Measurements from ENCODE around the gene PRKAB1. TPM values are rescaled to one million over a fixed set of nuclear protein-coding genes. Genes with fewer than 3 reads are reported as not detected.

The PRKAB1 gene
- total RNA-seq, 1 donor from 2014 or later = 30.5 TPM

- Mint-ChIP-seq H3K4me3 (no peak overlapping the region), H3K9me3 (peaks cover 9% of the 10 kb centered on the region), H3K36me3 (peaks cover 36% of the 10 kb centered on the region), H3K27me3 (ENCODE audit: low read depth) (no peaks in the 10 kb centered on the region), H3K4me1 (no peaks in the 10 kb centered on the region), H3K27ac (no peak overlapping the region)
- no peak for DNase-seq (ENCODE audit: low spot score in 2 of 2, unreplicated experiment in 2 of 2)
- no peak for TF ChIP-seq CTCF (IDR thresholded peaks at IDR 0.05; ENCODE audit: unreplicated experiment)
Measured at GRCh38 chr12:119714614-119715267, 46.8 kb downstream of the PRKAB1 start.

- TF ChIP-seq CTCF (IDR thresholded peaks at IDR 0.05; ENCODE audit: unreplicated experiment) = no peak
- H3K36me3 Mint-ChIP-seq = peaks cover 36% of the 10 kb centered on the region
- peaks cover 9% of the 10 kb centered on the region for H3K9me3 Mint-ChIP-seq
- no peak for DNase-seq (ENCODE audit: low spot score in 2 of 2, unreplicated experiment in 2 of 2)
- no peaks in the 10 kb centered on the region for H3K4me1 Mint-ChIP-seq
- no peaks in the 10 kb centered on the region for H3K27me3 Mint-ChIP-seq (ENCODE audit: low read depth)
- no peak overlapping the region for H3K27ac Mint-ChIP-seq
- H3K4me3 Mint-ChIP-seq = no peak overlapping the region
Measured at GRCh38 chr12:119715268-119715620, 47.3 kb downstream of the PRKAB1 start.

- H3K4me3 Mint-ChIP-seq = no peak overlapping the region
- peaks cover 9% of the 10 kb centered on the region for H3K9me3 Mint-ChIP-seq
- no peak for TF ChIP-seq CTCF (IDR thresholded peaks at IDR 0.05; ENCODE audit: unreplicated experiment)
- H3K4me1 Mint-ChIP-seq = no peaks in the 10 kb centered on the region
- H3K27ac Mint-ChIP-seq = no peak overlapping the region
- DNase-seq (ENCODE audit: low spot score in 2 of 2, unreplicated experiment in 2 of 2) = no peak
- peaks cover 27% of the 10 kb centered on the region for H3K36me3 Mint-ChIP-seq
- H3K27me3 Mint-ChIP-seq (ENCODE audit: low read depth) = no peaks in the 10 kb centered on the region
Measured at GRCh38 chr12:119718141-119718540, 50.2 kb downstream of the PRKAB1 start.

GRCh38 chr12:119720349-119720748, 52.4 kb downstream of the PRKAB1 start:
- no peak for TF ChIP-seq CTCF (IDR thresholded peaks at IDR 0.05; ENCODE audit: unreplicated experiment)
- peaks cover 2% of the 10 kb centered on the region for H3K9me3 Mint-ChIP-seq
- H3K4me1 Mint-ChIP-seq = no peaks in the 10 kb centered on the region
- H3K27me3 Mint-ChIP-seq (ENCODE audit: low read depth) = no peaks in the 10 kb centered on the region
- DNase-seq (ENCODE audit: low spot score in 2 of 2, unreplicated experiment in 2 of 2) = no peak
- H3K27ac Mint-ChIP-seq = no peak overlapping the region
- no peak overlapping the region for H3K4me3 Mint-ChIP-seq
- peaks cover 15% of the 10 kb centered on the region for H3K36me3 Mint-ChIP-seq

- DNase-seq (ENCODE audit: low spot score in 2 of 2, unreplicated experiment in 2 of 2) = no peak
- Mint-ChIP-seq H3K36me3 (peaks cover 10% of the 10 kb centered on the region), H3K4me1 (no peaks in the 10 kb centered on the region), H3K27ac (no peak overlapping the region), H3K4me3 (no peak overlapping the region), H3K9me3 (no peaks in the 10 kb centered on the region), H3K27me3 (ENCODE audit: low read depth) (no peaks in the 10 kb centered on the region)
- TF ChIP-seq CTCF (IDR thresholded peaks at IDR 0.05; ENCODE audit: unreplicated experiment) = no peak
Measured at GRCh38 chr12:119721306-119721705, 53.4 kb downstream of the PRKAB1 start.

GRCh38 chr12:119725523-119725922, 57.6 kb downstream of the PRKAB1 start:
- H3K4me1 Mint-ChIP-seq = no peaks in the 10 kb centered on the region
- no peak overlapping the region for H3K4me3 Mint-ChIP-seq

More at GRCh38 chr12:119725523-119725922, 57.6 kb downstream of the PRKAB1 start:
- H3K36me3 Mint-ChIP-seq = peaks cover 10% of the 10 kb centered on the region
- H3K27ac Mint-ChIP-seq = no peak overlapping the region
- no peak for TF ChIP-seq CTCF (IDR thresholded peaks at IDR 0.05; ENCODE audit: unreplicated experiment)
- no peaks in the 10 kb centered on the region for H3K9me3 Mint-ChIP-seq
- DNase-seq (ENCODE audit: low spot score in 2 of 2, unreplicated experiment in 2 of 2) = no peak
- H3K27me3 Mint-ChIP-seq (ENCODE audit: low read depth) = no peaks in the 10 kb centered on the region
